Measurements from ENCODE around the gene YEATS4.

- TF ChIP-seq, protein P1, sequence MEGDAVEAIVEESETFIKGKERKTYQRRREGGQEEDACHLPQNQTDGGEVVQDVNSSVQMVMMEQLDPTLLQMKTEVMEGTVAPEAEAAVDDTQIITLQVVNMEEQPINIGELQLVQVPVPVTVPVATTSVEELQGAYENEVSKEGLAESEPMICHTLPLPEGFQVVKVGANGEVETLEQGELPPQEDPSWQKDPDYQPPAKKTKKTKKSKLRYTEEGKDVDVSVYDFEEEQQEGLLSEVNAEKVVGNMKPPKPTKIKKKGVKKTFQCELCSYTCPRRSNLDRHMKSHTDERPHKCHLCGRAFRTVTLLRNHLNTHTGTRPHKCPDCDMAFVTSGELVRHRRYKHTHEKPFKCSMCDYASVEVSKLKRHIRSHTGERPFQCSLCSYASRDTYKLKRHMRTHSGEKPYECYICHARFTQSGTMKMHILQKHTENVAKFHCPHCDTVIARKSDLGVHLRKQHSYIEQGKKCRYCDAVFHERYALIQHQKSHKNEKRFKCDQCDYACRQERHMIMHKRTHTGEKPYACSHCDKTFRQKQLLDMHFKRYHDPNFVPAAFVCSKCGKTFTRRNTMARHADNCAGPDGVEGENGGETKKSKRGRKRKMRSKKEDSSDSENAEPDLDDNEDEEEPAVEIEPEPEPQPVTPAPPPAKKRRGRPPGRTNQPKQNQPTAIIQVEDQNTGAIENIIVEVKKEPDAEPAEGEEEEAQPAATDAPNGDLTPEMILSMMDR (IDR thresholded peaks at IDR 0.05; ENCODE audit: low read depth, low read length, missing input control), result no peak
- no peak for TF ChIP-seq JUND (IDR thresholded peaks at IDR 0.05)
- no peak for TF ChIP-seq TAF1 (conservative IDR thresholded peaks at IDR 0.05)
- TF ChIP-seq REST (IDR thresholded peaks at IDR 0.05), result no peak
- TF ChIP-seq ATF3 (IDR thresholded peaks at IDR 0.05), result no peak
- TF ChIP-seq, protein P2, sequence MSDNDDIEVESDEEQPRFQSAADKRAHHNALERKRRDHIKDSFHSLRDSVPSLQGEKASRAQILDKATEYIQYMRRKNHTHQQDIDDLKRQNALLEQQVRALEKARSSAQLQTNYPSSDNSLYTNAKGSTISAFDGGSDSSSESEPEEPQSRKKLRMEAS (IDR thresholded peaks at IDR 0.05), result no peak
- no peak for TF ChIP-seq EGR1 (IDR thresholded peaks at IDR 0.05; ENCODE audit: low read depth in 2 of 2)
These were observed 30.3 kb downstream of the YEATS4 start for GRCh38 chr12:69389831-69390230.

Data from liver (tissue), 3 donors.